NCI-H2171 (cell line): ENCODE measurements around the gene CYP8B1.
A peak's percentile ranks its signal among the peaks of the same experiment; 100 is the strongest.
"Not testable (repeated sequence)": the region's sequence is repeated elsewhere in the genome, so short reads cannot be mapped to it uniquely, and the experiment has no call there.

Source experiments
- DNase-seq: peaks from one replicate; lab custom pipeline; 2025; lab: John Stamatoyannopoulos, UW

CYP8B1 gene

GRCh38 chr3:42884324-42884723, 8.6 kb upstream of the CYP8B1 start:
- no peak for DNase-seq

GRCh38 chr3:42883251-42883930, 7.7 kb upstream of the CYP8B1 start:
- DNase-seq: not testable (repeated sequence)

- peak; percentile 34 for DNase-seq
Observed at GRCh38 chr3:42880601-42881451, 5.1 kb upstream of the CYP8B1 start.

- DNase-seq: no peak
Observed at GRCh38 chr3:42880183-42880582, 4.5 kb upstream of the CYP8B1 start.

GRCh38 chr3:42877881-42878280, 2.2 kb upstream of the CYP8B1 start:
- DNase-seq: no peak

- no peak for DNase-seq
Observed at GRCh38 chr3:42876940-42877720, 1.5 kb upstream of the CYP8B1 start.

- DNase-seq: no peak
Observed at GRCh38 chr3:42876401-42876800, 722 bp upstream of the CYP8B1 start.

- no peak for DNase-seq
Observed at GRCh38 chr3:42874749-42875148, 930 bp downstream of the CYP8B1 start.

GRCh38 chr3:42873221-42873982, 2.3 kb downstream of the CYP8B1 start:
- no peak for DNase-seq

- DNase-seq: no peak
Observed at GRCh38 chr3:42872718-42873117, 3.0 kb downstream of the CYP8B1 start.

GRCh38 chr3:42871592-42872196, 4.0 kb downstream of the CYP8B1 start:
- no peak for DNase-seq

- no peak for DNase-seq
Observed at GRCh38 chr3:42868841-42869240, 6.8 kb downstream of the CYP8B1 start.

- DNase-seq: no peak
Observed at GRCh38 chr3:42867138-42867537, 8.5 kb downstream of the CYP8B1 start.

- no peak for DNase-seq
Observed at GRCh38 chr3:42865256-42865655, 10.4 kb downstream of the CYP8B1 start.

GRCh38 chr3:42864321-42864950, 11.2 kb downstream of the CYP8B1 start:
- DNase-seq: no peak

GRCh38 chr3:42856544-42856943, 19.1 kb downstream of the CYP8B1 start:
- DNase-seq: no peak

- no peak for DNase-seq
Observed at GRCh38 chr3:42855547-42856380, 19.9 kb downstream of the CYP8B1 start.

GRCh38 chr3:42855219-42855546, 20.5 kb downstream of the CYP8B1 start:
- DNase-seq: no peak

GRCh38 chr3:42853739-42854302, 21.9 kb downstream of the CYP8B1 start:
- DNase-seq: no peak

- DNase-seq: no peak
Observed at GRCh38 chr3:42853056-42853455, 22.6 kb downstream of the CYP8B1 start.
